Measurements from ENCODE around the gene MED8. TPM values are rescaled to one million over a fixed set of nuclear protein-coding genes. Genes with fewer than 3 reads are reported as not detected.
"Not testable (repeated sequence)": the region's sequence is repeated elsewhere in the genome, so short reads cannot be mapped to it uniquely, and the experiment has no call there.

Gene MED8
- total RNA-seq, 1 donor from 2014 or later: 17.9 TPM

GRCh38 chr1:43395523-43395922, 5.9 kb upstream of the MED8 start:
- no peak for DNase-seq (ENCODE audit: low spot score)
- intact Hi-C loops (cut with DNase I): no loop called here

GRCh38 chr1:43392702-43393101, 3.1 kb upstream of the MED8 start:
- intact Hi-C loops (cut with DNase I): no loop called here
- DNase-seq (ENCODE audit: low spot score): no peak

- intact Hi-C loops (cut with DNase I): loop anchor here (1.0 kb wide), 1 partner anchor 20 kb away; the partner anchor contains the start of gene ELOVL1
- DNase-seq (ENCODE audit: low spot score): no peak
Measured at GRCh38 chr1:43388613-43389012, 987 bp downstream of the MED8 start.

GRCh38 chr1:43387976-43388599, 1.5 kb downstream of the MED8 start:
- intact Hi-C loops (cut with DNase I): no loop called here
- DNase-seq (ENCODE audit: low spot score): no peak

GRCh38 chr1:43386676-43387075, 2.9 kb downstream of the MED8 start:
- intact Hi-C loops (cut with DNase I): no loop called here
- DNase-seq (ENCODE audit: low spot score): no peak

GRCh38 chr1:43383449-43383848, 6.2 kb downstream of the MED8 start:
- no peak for DNase-seq (ENCODE audit: low spot score)
- intact Hi-C loops (cut with DNase I): loop anchor here (5.0 kb wide), 1 partner anchor 156 kb away; no protein-coding TSS in a partner anchor

GRCh38 chr1:43382027-43382779, 7.4 kb downstream of the MED8 start:
- intact Hi-C loops (cut with DNase I): loop anchor here (5.0 kb wide), 1 partner anchor 155 kb away; no protein-coding TSS in a partner anchor
- DNase-seq (ENCODE audit: low spot score): no peak

GRCh38 chr1:43381612-43382011, 8.0 kb downstream of the MED8 start:
- DNase-seq (ENCODE audit: low spot score): no peak
- intact Hi-C loops (cut with DNase I): loop anchor here (5.0 kb wide), 1 partner anchor 154 kb away; no protein-coding TSS in a partner anchor

GRCh38 chr1:43379476-43379875, 10.1 kb downstream of the MED8 start:
- DNase-seq (ENCODE audit: low spot score): no peak
- intact Hi-C loops (cut with DNase I): no loop called here

- intact Hi-C loops (cut with DNase I): no loop called here
- no peak for DNase-seq (ENCODE audit: low spot score)
Measured at GRCh38 chr1:43377831-43378230, 11.8 kb downstream of the MED8 start.

- intact Hi-C loops (cut with DNase I): no loop called here
- DNase-seq (ENCODE audit: low spot score): no peak
Measured at GRCh38 chr1:43376723-43377235, 12.8 kb downstream of the MED8 start.

- intact Hi-C loops (cut with DNase I): no loop called here
- no peak for DNase-seq (ENCODE audit: low spot score)
Measured at GRCh38 chr1:43373066-43373940, 16.3 kb downstream of the MED8 start.

GRCh38 chr1:43372172-43372571, 17.4 kb downstream of the MED8 start:
- no peak for DNase-seq (ENCODE audit: low spot score)
- intact Hi-C loops (cut with DNase I): no loop called here

GRCh38 chr1:43370564-43370963, 19.0 kb downstream of the MED8 start:
- no peak for DNase-seq (ENCODE audit: low spot score)
- intact Hi-C loops (cut with DNase I): no loop called here

- intact Hi-C loops (cut with DNase I): loop anchor here (5.0 kb wide), 1 partner anchor 83 kb away; the partner anchor contains the start of gene HYI
- DNase-seq (ENCODE audit: low spot score): not testable (repeated sequence)
Measured at GRCh38 chr1:43369779-43370178, 19.8 kb downstream of the MED8 start.

GRCh38 chr1:43368646-43369020, 21.0 kb downstream of the MED8 start:
- intact Hi-C loops (cut with DNase I): loop anchor here (1.0 to 5.0 kb wide), 2 partner anchors 21 to 84 kb away; partner anchors contain the start of genes HYI, MED8 and SZT2
- DNase-seq (ENCODE audit: low spot score): no peak

GRCh38 chr1:43367904-43368645, 21.5 kb downstream of the MED8 start, which contains the start of gene ELOVL1:
TSS of gene ELOVL1 (minus strand) at chr1:43368011. CDS start at chr1:43365609, 2,402 bp downstream.
- peak; percentile 97 for DNase-seq (ENCODE audit: low spot score)
- intact Hi-C loops (cut with DNase I): loop anchor here (1.0 to 5.0 kb wide), 2 partner anchors 21 to 84 kb away; partner anchors contain the start of genes HYI, MED8 and SZT2

GRCh38 chr1:43367026-43367903, 22.3 kb downstream of the MED8 start:
- intact Hi-C loops (cut with DNase I): loop anchor here (5.0 kb wide), 1 partner anchor 85 kb away; the partner anchor contains the start of gene HYI
- DNase-seq (ENCODE audit: low spot score): no peak

All from cardiac septum (tissue), 1 donor.